Measurements from ENCODE around the gene SERPINB11.

Gene SERPINB11

GRCh38 chr18:63681449-63682340 is 21.1 kb upstream of the SERPINB11 start:
- no peak for TF ChIP-seq CTCF (IDR thresholded peaks at IDR 0.05)

- TF ChIP-seq CTCF (IDR thresholded peaks at IDR 0.05) = no peak
Observed at GRCh38 chr18:63683152-63683551, 19.6 kb upstream of the SERPINB11 start.

DNA sequence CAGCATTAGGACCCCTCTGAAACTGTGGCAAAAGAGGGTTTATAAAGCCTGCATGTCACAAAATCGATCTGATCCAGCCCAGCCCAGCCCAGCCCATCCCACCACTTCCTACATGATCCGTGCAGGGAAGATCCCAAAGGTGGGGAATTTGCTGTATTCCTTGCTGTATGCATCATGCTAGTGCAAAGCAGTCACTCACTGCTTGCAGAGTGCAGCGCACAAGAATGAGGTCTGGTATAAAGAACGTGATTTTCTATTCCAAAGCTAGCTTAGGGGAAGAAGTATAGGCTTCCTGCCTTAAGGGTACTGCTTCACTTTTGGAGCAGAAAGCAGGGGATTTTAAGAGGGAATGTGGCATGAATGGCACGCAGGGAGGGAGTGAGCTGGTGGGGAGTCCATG is 18.9 kb upstream of the SERPINB11 start:
- no peak for TF ChIP-seq CTCF (IDR thresholded peaks at IDR 0.05)

DNA sequence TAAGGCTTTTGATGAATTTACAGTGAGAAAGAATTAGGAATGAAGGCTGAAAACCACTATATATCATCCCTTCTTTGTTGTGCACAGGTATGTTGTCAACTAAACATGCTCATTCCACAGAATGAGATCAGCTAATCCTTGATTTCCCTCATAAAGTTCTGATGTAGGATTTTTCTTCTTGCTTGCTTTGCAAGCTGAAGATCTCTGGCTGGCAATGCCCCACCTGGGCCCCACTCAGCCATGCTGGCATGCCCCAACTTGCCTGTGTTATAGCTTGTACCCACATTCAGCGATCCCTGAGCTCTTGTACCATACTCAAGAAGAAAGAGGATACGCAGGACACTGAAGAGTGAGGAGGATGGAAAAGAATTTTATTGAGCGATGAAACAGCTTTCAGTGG is 18.0 kb upstream of the SERPINB11 start:
- no peak for TF ChIP-seq CTCF (IDR thresholded peaks at IDR 0.05)

- TF ChIP-seq CTCF (IDR thresholded peaks at IDR 0.05) = no peak
Observed at GRCh38 chr18:63686871-63687270, 15.9 kb upstream of the SERPINB11 start.

DNA sequence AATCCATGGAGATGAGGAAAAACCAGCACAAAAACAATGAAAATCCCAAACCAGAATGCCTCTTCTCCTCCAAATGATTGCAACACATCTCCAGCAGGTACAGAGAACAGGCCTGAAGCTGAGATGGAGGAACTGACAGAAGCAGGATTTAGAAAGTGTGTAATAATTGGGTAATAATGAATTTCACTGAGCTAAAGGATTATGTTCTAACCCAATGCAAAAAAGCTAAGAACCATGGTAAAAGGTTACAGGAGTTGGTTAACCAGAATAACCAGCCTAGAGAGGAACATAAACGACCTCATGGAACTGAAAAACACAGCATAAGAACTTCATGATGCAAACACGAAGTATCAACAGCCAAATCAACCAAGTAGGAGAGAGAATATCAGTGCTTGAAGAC is 13.7 kb upstream of the SERPINB11 start:
- no peak for TF ChIP-seq CTCF (IDR thresholded peaks at IDR 0.05)

- TF ChIP-seq CTCF (IDR thresholded peaks at IDR 0.05) = no peak
Observed at GRCh38 chr18:63697097-63697660, 5.6 kb upstream of the SERPINB11 start.

Data from LNCAP (cell line).